EH (cell line): ENCODE results near the gene LRFN4.

Experiments used
- DNase-seq: peaks from one replicate; pipeline ENCODE4 v3.0.0-alpha.2; 2015; ENCODE audit warnings: low read depth

The LRFN4 gene

GRCh38 chr11:66858186-66858938 is 1.5 kb downstream of the LRFN4 start:
- no peak for DNase-seq

DNA sequence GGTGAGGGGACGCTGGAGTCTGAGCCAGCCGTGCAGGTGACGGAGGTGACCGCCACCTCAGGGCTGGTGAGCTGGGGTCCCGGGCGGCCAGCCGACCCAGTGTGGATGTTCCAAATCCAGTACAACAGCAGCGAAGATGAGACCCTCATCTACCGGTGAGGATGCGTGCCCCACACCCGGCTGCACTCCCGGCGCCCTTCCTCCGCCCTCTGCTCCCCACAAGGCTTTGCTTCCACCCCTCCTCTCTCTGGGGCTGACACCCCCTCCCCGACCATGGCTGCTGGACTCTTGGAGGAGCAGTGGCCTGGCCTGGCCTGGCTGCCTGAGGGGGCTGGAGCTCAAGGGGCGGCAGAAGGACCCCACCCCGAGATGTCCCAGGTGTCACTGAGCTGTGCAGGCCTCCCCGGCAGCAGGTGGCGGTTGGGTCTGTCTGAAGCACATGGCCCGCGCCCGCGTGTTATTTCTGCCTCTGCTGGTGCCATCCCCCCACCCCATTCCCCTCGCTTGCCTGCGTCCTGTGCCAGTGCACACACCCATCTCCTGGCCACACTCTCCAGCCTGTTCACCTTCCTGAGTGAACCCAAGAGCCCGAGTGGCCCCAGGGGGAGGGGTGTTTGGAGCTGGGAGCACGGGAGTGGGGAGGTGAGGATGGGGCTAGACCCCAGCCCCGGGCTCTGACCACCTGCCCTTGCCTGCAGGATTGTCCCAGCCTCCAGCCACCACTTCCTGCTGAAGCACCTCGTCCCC is 2.2 kb downstream of the LRFN4 start:
- DNase-seq, result no peak

DNA sequence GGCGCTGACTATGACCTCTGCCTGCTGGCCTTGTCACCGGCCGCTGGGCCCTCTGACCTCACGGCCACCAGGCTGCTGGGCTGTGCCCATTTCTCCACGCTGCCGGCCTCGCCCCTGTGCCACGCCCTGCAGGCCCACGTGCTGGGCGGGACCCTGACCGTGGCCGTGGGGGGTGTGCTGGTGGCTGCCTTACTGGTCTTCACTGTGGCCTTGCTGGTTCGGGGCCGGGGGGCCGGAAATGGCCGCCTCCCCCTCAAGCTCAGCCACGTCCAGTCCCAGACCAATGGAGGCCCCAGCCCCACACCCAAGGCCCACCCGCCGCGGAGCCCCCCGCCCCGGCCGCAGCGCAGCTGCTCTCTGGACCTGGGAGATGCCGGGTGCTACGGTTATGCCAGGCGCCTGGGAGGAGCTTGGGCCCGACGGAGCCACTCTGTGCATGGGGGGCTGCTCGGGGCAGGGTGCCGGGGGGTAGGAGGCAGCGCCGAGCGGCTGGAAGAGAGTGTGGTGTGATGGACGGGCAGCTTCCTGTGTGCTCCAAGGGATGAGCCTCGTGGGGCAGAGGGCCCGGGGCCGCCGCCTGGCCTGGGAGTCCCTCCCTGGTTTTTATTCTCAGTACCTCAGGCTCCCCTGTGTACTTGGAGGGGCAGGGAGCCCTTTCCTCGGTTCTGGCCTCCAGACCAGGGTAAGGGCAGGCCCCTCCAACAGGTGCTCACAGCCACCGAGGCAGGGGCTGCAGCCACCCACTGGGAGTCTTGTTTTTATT is 3.0 kb downstream of the LRFN4 start:
- no peak for DNase-seq

- DNase-seq, result no peak
Observed at GRCh38 chr11:66860449-66860831, 3.6 kb downstream of the LRFN4 start.

DNA sequence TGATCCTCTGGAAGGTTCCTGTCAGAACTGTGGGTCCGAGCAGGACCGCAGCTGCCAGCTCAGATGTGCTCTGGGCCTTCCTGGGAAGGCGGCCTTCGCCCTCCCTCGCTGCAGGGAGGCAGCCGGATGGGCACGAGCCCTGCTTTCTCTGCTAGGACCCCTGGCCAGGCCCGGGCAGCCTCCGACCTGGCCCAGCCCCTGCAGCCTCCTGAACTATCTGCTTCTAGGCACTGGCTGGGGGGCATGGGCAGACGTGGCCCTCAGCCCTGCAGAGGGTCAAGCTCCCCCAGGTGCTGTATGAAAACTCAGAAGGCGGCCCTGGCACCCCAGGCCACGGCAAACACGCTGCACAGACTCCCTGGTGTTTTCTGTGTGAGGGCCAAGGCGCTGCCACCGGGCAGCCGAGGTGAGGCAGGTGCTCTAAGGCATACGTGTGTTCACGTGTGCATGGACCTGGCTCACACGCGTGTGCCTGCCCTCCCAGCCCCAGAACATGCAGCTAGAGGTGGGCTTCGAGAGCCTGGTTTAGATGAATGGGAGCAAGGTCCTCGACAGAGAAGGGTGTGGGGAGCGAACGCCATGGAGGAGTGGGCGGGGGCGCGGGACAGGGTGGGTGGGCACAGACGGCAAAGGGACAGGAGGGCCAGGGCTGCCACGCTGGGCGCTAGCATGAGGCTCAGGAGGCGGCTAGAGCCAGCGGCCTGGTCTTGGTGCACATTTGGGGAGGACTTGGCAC is 4.3 kb downstream of the LRFN4 start:
- DNase-seq, result no peak

GRCh38 chr11:66861774-66862558 is 5.1 kb downstream of the LRFN4 start:
- no peak for DNase-seq

DNA sequence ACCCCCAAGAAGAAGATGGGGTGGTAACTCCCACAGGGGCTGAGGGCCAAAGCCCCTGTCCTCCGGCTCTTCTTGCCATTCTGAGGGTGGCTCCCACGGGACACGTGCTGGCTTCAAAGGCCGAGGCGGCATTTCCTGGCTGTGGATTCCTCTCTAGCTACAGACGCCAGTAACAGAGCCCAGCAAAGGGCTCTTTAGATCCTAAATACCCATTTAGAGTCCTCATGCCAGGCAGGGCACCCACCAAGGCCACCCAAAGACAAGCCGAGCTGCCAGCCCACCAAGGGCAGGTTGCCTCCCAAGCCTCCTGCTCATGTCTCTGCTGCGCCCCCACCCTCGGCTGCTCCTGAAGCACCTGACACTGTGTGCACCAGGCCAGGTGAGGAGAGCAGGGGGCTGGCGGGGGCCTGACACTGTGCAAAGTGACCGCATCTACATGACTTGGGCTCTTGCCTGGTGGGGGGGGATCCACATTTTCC is 5.7 kb downstream of the LRFN4 start:
- no peak for DNase-seq

DNA sequence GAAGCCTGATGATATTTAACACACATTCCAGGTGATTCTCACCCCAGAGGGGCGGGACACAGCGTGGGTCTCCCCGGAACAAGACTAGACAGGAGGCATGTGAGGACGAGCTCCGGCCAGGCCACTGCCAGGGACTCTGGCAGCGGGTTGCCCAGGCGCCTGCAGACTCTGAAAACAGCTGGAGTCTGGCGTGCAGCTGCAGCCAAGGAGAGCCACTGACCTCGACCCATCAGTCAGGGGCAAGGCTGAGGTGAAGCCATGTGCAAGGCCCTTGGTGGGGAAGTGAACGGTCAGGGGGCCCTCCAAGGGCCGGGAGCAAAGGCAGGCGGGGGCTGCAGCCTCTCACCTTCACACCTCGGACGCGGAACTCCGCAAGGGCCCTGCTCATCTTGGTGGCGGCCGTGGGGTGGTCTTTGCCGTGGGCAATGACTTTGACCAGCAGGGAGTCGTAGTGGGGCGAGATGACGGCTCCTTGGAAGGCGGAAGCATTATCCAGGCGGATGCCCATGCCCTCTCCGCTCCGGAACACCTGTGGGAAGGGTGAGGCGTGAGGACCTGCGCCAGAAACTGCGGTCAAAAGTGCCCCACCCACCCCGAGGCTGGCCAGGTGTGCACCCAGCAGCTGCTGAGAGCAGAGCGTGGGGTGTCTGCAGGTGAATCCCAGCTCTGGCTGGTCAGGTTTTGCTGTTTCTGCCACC is 6.7 kb downstream of the LRFN4 start:
- no peak for DNase-seq

DNA sequence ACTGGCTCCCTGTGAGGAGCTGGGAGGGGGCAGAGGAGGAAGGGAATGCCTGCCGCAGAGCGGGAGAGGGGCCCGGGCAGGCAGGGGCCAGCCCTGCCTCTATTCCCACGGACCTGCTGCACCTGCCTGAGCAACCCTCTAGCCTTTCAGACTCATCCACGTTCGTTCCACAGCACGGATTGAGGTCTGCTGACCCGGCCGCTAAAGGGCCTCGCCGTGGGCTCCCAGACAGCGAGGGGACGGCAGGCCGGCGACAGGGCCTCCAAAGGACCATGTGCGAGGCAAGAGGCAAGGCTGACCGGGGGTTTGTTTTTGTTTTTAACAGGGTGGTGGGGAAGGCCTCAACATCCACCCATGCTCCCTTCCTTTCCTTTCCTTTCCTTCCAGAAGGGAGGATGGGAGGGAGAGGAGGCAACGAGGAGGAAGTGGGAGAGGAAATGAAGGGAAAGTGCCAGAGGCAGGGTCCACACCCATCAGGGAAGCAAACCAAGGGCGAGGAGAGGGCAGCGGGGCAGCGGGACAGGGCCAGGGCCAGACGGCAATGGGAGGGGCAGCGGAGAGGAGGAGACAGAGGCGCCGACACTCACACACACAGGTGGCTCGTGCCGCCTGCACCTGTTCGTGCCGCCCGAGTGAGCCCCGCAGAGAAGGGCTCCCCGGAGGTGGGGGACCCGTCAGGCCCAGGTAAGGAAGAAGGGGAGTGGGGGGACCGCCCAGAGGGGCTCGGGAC is 7.5 kb downstream of the LRFN4 start:
- DNase-seq, result no peak

DNA sequence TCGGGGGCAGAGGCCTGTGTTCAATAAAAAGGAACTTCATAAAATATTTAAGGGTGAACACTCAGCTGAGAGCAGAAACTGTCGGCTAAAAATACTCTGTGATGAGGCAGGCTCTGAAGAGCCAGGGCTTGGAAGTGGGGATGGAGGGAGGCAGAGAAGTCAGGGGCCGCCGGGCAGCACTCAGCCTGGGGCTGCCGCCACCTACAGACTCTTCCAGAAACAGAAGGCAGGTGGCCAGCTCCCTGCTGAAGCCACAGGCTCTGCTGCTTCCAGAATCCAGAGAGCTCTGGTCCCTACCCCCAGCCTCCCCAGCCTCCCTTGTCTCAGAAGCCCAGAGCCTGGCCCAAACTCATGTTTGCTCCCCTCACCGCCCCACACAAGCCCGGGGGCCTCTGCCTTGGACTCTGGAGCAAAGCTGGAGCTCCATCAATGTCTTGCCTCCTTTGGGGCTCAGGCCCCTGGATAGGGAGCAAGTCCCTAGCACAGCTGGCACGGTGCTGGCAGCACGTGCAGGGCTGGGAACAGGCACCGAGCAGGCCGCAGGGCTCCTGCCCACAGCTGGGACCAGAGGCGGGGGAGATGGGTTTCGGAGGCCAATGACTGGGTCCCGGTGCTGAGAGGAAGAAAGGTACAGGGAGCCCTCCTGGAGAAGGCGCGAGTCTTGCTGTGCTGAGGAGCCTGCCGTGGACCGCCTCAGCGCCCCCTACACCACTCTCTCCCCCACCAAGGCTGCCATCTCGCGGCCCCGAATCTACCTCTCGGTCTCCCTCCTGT is 8.2 kb downstream of the LRFN4 start:
- DNase-seq, result no peak

DNA sequence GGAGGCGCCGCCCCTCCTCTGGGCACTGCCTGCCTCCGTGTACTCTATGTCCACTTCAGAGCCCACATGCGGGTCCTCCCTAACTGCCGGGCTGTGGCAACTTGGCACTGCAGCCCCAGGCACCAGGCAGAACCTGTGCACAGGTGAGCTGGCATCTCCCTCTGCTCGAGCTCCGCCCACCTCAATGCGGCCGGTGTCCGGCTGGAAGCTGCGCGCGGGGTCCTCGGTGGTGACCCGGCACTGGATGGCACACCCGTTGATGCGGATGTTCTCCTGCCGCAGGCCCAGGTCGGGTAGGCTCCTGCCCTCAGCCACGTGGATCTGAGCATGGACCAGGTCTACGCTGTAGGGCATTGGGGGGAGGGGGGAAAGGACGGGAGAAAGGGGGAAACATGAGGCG is 9.1 kb downstream of the LRFN4 start:
- no peak for DNase-seq

GRCh38 chr11:66866511-66866986 is 9.7 kb downstream of the LRFN4 start:
- DNase-seq, result no peak

GRCh38 chr11:66867425-66868040 is 10.7 kb downstream of the LRFN4 start:
- DNase-seq, result no peak

DNA sequence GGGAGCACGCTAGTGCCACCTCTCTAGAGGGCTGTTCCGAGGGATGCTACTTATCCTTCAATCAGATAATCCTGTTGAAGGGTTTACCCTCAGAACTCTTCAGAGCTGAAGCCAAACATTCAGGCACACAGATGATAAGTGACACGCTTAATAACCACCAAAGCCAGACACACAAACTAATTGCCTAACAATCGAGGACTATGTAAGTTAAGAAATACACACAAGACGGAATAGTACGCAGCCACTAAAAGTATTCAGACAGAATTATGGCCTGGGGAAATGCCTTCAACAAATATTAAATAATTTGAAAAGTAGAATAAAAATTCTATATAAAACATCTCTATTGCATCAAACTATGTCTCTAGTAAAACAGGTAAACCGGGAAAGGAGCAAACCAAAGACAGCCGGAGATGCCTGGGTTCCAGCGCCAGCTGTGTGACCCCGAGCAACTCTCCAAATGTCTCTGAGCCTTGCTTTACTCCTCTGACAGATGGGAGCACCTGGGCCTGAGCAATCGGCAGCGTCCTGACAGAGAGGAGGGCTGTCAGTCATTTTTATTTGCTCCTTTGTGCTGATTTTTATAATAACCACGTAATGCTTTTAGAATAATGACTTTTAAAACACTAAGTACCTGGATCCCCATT is 11.3 kb downstream of the LRFN4 start:
- no peak for DNase-seq

GRCh38 chr11:66868726-66869566 is 12.1 kb downstream of the LRFN4 start:
- no peak for DNase-seq

DNA sequence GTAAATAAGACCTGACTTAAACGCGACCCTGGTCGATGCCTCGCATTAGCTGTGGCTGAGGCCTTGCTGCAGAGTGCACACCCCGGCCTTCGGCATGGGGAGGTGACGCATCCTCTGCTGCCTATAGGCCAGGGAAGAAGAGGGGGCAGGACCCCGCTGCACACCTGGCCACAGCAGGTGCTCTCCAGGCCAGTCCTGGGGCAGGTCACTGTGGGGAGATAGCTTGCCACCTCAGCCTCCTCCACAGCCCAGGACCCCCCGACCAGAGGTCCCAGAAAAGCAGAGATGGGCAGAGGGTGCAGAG is 12.7 kb downstream of the LRFN4 start:
- no peak for DNase-seq

- no peak for DNase-seq
Observed at GRCh38 chr11:66870131-66870530, 13.3 kb downstream of the LRFN4 start.
